ENCODE results near the gene ADK. TPM values are rescaled to one million over a fixed set of nuclear protein-coding genes. Genes with fewer than 3 reads are reported as not detected.

Gene ADK
- total RNA-seq, 1 experiment from 2014 or later = 66.6 TPM

DNA sequence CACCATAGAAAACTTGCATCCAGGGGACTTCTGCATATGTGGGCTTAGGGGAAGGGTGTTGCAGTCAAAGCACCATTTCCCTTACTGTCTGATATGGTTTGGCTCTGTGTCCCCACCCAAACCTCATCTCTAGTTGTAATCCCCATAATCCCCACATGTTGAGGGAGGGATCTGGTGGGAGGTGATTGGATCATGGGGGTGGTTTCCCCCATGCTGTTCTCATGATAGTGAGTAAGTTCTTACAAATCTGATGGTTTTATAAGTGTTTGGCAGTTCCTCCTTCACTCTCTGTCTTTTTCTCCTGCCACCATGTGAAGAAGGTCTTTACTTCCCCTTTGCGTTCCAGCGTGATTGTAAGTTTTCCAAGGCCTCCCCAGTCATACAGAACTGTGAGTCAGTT, 177.4 kb downstream of the ADK start:
- TF ChIP-seq, protein P1, sequence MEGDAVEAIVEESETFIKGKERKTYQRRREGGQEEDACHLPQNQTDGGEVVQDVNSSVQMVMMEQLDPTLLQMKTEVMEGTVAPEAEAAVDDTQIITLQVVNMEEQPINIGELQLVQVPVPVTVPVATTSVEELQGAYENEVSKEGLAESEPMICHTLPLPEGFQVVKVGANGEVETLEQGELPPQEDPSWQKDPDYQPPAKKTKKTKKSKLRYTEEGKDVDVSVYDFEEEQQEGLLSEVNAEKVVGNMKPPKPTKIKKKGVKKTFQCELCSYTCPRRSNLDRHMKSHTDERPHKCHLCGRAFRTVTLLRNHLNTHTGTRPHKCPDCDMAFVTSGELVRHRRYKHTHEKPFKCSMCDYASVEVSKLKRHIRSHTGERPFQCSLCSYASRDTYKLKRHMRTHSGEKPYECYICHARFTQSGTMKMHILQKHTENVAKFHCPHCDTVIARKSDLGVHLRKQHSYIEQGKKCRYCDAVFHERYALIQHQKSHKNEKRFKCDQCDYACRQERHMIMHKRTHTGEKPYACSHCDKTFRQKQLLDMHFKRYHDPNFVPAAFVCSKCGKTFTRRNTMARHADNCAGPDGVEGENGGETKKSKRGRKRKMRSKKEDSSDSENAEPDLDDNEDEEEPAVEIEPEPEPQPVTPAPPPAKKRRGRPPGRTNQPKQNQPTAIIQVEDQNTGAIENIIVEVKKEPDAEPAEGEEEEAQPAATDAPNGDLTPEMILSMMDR (IDR thresholded peaks at IDR 0.05; ENCODE audit: unreplicated experiment) = no peak

DNA sequence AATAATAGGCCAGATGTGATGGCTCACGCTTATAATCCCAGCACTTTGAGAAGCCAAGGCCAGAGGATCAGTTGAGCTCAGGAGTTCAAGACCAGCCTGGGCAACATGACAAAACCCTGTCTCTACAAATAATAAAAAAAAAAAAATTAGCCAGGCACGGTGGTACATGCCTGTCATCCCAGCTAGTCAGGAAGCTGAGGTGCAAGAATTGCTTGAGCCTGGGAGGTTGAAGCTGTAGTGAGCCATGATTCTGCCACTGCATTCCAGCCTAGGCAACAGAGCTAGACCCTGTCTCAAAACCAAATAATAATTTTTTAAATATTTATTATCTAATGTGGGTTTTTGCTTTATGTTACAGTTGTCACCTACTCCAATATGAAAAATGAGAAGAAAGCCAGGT, 178.9 kb downstream of the ADK start:
- no peaks in the 10 kb centered on the region for H3K36me3 Mint-ChIP-seq (ENCODE audit: insufficient read depth, unreplicated experiment)
- no peak overlapping the region for H3K4me3 Mint-ChIP-seq (ENCODE audit: low read depth, unreplicated experiment)
- CTCF ChIA-PET = interaction anchor here (0.6 kb wide), 1 partner anchor 787 kb away, joined by 3 read pairs; no protein-coding TSS in a partner anchor
- TF ChIP-seq, protein P1 (IDR thresholded peaks at IDR 0.05; ENCODE audit: unreplicated experiment) = no peak
- no peaks in the 10 kb centered on the region for H3K4me1 Mint-ChIP-seq (ENCODE audit: low read depth, unreplicated experiment)
- H3K27ac Mint-ChIP-seq (ENCODE audit: unreplicated experiment) = no peak overlapping the region
- no peak for DNase-seq
- no TSS peak for BruUV-seq (replicated peaks)
- intact Hi-C loops (cut with micrococcal nuclease; ENCODE audit: unreplicated experiment) = no loop called here
- no peaks in the 10 kb centered on the region for H3K9me3 Mint-ChIP-seq (ENCODE audit: low read depth, unreplicated experiment)
- no peaks in the 10 kb centered on the region for H3K27me3 Mint-ChIP-seq (ENCODE audit: unreplicated experiment)

More for the DNA sequence above, 177.4 kb downstream of the ADK start:
- BruUV-seq (replicated peaks) = no TSS peak
- CTCF ChIA-PET = interaction anchor here (0.6 kb wide), 1 partner anchor 29 kb away, joined by 3 read pairs; no protein-coding TSS in a partner anchor
- Mint-ChIP-seq H3K27ac (ENCODE audit: unreplicated experiment) (no peak overlapping the region), H3K27me3 (ENCODE audit: unreplicated experiment) (no peaks in the 10 kb centered on the region), H3K4me3 (ENCODE audit: low read depth, unreplicated experiment) (no peak overlapping the region), H3K4me1 (ENCODE audit: low read depth, unreplicated experiment) (no peaks in the 10 kb centered on the region), H3K36me3 (ENCODE audit: insufficient read depth, unreplicated experiment) (no peaks in the 10 kb centered on the region), H3K9me3 (ENCODE audit: low read depth, unreplicated experiment) (no peaks in the 10 kb centered on the region)
- intact Hi-C loops (cut with micrococcal nuclease; ENCODE audit: unreplicated experiment) = no loop called here
- no peak for DNase-seq

DNA sequence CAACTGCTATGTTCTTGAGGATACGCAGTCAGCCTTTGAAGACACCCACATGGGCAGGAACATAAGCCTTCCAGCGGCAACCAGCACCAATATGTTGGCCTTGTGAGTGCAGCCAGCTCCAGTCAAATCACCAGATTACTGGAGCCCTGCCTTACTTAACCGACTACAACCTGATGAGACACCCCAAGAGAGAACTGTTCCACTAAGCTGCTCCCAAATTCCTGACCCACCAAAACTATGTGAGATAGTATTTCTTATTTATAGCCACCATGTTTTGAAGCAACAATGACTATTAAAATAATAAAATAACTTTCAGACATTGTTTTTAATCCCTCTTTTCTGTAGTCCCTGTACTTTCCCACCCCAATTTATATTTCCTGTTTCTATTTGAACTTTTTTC, 179.6 kb downstream of the ADK start:
- no peak overlapping the region for H3K4me3 Mint-ChIP-seq (ENCODE audit: low read depth, unreplicated experiment)
- H3K9me3 Mint-ChIP-seq (ENCODE audit: low read depth, unreplicated experiment) = no peaks in the 10 kb centered on the region
- H3K27me3 Mint-ChIP-seq (ENCODE audit: unreplicated experiment) = no peaks in the 10 kb centered on the region
- BruUV-seq (replicated peaks) = no TSS peak
- no peaks in the 10 kb centered on the region for H3K36me3 Mint-ChIP-seq (ENCODE audit: insufficient read depth, unreplicated experiment)
- TF ChIP-seq, protein P1 (IDR thresholded peaks at IDR 0.05; ENCODE audit: unreplicated experiment) = no peak
- no peak overlapping the region for H3K27ac Mint-ChIP-seq (ENCODE audit: unreplicated experiment)
- no peak for DNase-seq
- intact Hi-C loops (cut with micrococcal nuclease; ENCODE audit: unreplicated experiment) = no loop called here
- H3K4me1 Mint-ChIP-seq (ENCODE audit: low read depth, unreplicated experiment) = no peaks in the 10 kb centered on the region
- CTCF ChIA-PET = no interaction called here

DNA sequence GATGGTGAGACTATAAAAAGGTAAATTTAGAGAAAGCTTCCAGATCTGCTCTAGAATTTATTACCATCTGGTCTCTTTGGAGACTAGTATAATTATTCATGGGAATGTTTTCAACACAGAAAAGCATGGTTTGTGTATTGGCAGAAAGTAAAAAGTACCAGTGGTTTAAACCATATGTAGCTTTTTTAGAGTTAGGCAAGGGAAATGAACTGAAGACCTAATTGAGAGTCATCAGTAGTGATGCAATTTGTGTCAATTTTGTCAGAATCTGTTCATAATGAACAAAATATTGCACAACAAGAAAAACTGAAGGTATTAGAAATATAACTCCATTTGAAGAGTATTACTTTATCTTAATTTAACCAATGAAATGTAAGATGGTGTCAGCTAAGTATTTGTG, 181.4 kb downstream of the ADK start:
- Mint-ChIP-seq H3K4me1 (ENCODE audit: low read depth, unreplicated experiment) (peaks cover 6% of the 10 kb centered on the region), H3K9me3 (ENCODE audit: low read depth, unreplicated experiment) (no peaks in the 10 kb centered on the region), H3K4me3 (ENCODE audit: low read depth, unreplicated experiment) (no peak overlapping the region), H3K27ac (ENCODE audit: unreplicated experiment) (no peak overlapping the region), H3K36me3 (ENCODE audit: insufficient read depth, unreplicated experiment) (no peaks in the 10 kb centered on the region), H3K27me3 (ENCODE audit: unreplicated experiment) (no peaks in the 10 kb centered on the region)
- DNase-seq = no peak
- CTCF ChIA-PET = no interaction called here
- BruUV-seq (replicated peaks) = no TSS peak
- TF ChIP-seq, protein P1 (IDR thresholded peaks at IDR 0.05; ENCODE audit: unreplicated experiment) = no peak
- intact Hi-C loops (cut with micrococcal nuclease; ENCODE audit: unreplicated experiment) = no loop called here
